NOMO-1 treated with dmso at 0.1 percent for 144 hours (cell line): ENCODE measurements around the gene CSNK2A2.
A peak's percentile ranks its signal among the peaks of the same experiment; 100 is the strongest.

Experiments
- DNase-seq: peaks from one replicate; lab custom pipeline; 2025; ENCODE audit not compliant: unreplicated experiment; lab: John Stamatoyannopoulos, UW

Gene CSNK2A2

GRCh38 chr16:58152246-58152868 is 45.5 kb downstream of the CSNK2A2 start:
- DNase-seq: no peak

DNA sequence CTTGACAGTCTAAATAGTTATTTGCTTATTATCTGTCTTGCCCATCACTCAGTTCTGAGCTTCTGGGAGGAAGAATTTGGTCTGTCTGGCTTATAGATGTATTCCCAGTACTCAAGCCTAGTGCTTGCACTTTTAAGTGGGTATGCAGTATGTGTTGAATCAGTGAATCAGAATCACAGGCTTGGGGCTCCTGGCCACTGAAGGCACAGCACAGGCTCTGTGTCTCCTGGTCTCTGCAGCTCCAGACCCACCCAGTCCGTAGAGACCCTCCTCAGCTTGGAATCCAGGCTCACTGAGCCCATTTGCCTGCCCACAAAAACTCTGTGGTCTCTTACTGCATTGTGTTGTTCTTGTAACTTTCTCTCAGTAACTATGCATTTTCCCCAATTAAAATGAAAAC is 49.4 kb downstream of the CSNK2A2 start:
- DNase-seq: no peak

DNA sequence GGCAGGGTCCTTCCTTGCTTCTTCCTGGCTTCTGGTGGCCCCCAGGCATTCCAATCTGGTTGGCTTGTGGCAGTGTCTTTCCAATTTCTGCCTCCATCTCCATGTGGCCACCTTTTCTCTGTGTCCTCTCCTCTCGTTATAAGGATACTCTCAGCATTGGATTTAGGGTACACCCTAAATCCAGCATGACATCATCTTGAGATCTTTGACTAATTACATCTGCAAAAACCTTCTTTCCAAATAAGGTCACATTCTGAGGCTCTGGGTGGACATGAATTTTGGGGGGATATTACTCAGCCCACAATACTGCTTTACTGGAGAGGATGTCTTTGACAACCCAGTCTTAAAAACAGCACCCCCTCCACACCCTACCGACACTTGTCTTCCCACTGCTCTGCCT is 49.8 kb downstream of the CSNK2A2 start:
- DNase-seq: no peak

DNA sequence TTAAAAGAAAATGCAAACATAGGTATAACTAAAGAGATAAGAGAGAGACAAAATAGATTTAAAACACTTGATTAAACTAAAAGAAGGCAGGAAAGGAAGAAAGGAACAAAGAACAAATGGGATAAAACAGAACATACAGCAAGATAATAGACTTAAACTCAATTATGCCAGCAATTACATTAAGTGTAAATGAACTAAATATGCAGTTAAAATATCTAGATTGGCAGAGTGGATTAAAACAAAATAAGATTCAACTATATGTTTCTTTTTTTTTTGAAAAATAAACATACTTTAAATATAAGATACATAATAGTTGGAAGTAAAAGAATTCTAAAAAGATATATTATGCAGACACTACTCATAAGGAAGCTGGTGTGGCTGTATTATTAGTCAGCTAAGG is 59.1 kb downstream of the CSNK2A2 start:
- no peak for DNase-seq

DNA sequence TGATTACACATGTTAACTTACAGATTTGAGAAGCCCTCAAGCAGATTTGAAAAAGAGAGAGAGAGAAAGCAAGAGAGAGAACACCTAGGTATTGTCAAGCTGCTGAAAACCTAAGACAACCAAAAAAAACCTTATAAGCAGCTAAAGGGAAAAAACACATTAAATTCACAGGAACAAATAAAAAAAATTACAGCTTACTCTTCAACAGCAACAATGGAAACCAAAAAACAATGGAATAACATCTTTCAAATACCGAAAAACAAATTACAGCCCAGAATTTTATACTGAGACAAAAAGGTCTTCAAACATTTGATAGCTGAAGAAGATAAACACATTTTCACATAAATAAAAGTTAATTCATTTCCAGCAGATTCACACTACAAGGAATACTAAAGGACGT is 60.3 kb downstream of the CSNK2A2 start:
- DNase-seq: no peak

- peak; percentile 99 for DNase-seq
Observed at GRCh38 chr16:58129097-58129936, 68.6 kb downstream of the CSNK2A2 start, which contains the start of gene CFAP20. TSS of gene CFAP20 (minus strand) at chr16:58129381. CDS start at chr16:58129115, 266 bp downstream.

GRCh38 chr16:58128711-58129096 is 69.2 kb downstream of the CSNK2A2 start:
- no peak for DNase-seq

- no peak for DNase-seq
Observed at GRCh38 chr16:58128181-58128631, 69.7 kb downstream of the CSNK2A2 start.

GRCh38 chr16:58127634-58128033 is 70.3 kb downstream of the CSNK2A2 start:
- no peak for DNase-seq

- DNase-seq: peak; percentile 4
Observed at GRCh38 chr16:58127033-58127556, 70.8 kb downstream of the CSNK2A2 start.

DNA sequence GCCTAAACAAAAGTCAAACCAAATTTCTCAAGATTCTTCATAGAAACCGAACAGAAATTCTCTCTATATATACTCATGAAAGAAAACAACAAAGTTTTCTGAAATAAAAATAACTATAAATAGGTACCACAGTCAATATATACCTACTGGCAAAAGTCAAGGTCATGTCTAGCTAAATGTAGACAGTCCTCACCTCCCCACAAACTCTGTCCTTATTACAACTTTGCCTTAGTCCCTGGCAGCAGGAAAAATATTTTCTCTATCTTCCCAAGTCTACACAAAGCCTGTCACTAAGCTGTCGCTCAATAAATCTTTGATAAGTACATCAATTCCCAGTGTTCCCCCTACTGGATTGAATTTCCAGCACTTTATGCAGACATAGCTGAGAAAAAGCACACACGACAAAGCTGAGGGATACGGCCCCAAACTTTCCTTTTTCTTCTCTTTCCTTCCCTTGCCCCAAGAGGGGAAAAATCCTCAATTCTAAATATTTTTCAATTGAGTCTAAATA is 71.4 kb downstream of the CSNK2A2 start:
- DNase-seq: no peak

DNA sequence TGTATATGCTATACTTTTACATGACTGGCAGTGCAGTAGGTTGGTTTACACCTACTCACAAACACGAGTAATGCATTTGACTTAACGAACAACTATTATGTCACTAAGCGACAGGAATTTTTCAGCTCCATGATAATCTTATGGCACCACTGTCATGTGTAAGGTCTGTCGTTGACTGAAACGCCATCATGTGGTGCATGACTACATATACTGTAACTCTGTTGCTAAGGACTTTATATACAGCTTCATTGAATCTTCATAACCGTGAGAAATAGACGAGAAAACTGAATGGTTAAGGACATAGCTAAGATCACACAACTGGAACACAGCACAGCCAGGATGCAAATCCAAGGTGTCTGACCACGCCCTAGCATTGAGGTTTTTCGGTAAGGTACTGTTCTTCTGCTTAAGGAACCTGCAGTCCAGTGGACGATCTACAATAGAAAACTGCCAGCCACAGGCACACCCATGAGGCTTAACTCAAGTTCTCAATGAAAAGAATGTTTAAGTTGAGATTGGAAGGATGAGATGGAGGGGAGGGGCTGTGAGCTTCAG is 72.0 kb downstream of the CSNK2A2 start:
- DNase-seq: no peak

GRCh38 chr16:58125041-58125440 is 72.9 kb downstream of the CSNK2A2 start:
- no peak for DNase-seq

- DNase-seq: no peak
Observed at GRCh38 chr16:58124601-58124915, 73.3 kb downstream of the CSNK2A2 start.

GRCh38 chr16:58123896-58124600 is 73.9 kb downstream of the CSNK2A2 start:
- no peak for DNase-seq

GRCh38 chr16:58121132-58121531 is 76.8 kb downstream of the CSNK2A2 start:
- no peak for DNase-seq

DNA sequence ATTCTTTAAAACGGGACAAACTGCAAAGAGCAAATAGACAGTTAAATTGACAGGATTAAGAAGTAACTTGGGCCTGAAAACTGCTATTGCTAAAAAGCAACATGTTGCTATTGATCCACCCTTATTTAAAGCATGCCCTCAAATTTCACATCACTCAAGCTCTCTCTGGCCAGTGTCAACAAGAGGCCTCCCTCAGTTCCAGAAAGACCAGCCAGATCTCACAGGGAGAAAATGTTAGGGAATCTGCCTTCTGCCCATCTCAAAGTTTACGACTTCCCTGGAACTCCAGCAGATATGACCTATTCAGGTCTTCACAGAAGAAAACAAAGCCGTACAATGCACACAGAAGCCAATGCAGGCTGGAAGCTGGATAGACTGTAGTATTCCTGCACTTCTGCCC is 77.7 kb downstream of the CSNK2A2 start:
- no peak for DNase-seq

- DNase-seq: no peak
Observed at GRCh38 chr16:58119509-58119845, 78.4 kb downstream of the CSNK2A2 start.

DNA sequence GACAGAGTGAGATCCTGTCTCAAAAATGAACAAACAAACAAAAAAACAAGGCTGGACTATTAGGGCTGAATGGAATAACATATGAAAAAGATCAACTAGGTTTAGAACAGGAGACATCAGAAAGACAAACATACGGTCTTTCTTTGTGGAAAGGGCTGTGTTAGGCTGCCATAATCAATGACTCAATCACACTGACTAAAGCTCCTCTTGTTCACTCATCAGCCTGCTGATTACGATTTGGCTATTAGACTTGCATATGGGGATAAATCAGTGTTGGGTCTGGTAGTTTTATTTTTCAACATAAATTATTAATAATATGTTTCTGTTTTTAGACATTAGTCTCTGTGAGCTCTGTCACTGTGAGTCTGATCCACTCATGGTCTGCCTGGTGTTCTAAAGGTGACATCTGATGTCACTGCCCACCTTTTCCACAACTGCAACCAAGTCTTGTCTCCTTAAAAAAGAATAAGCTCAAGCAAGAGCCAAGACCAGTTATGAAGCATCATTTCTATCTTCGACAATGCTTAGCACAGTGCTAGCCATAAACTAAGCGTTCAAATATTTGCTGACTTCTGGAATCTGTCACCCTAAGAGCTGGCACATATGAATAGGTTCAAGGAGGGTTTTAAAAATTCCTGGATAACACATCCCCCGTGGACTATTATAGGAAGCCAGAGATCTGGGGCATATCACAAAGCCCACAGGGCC is 79.0 kb downstream of the CSNK2A2 start:
- DNase-seq: no peak

DNA sequence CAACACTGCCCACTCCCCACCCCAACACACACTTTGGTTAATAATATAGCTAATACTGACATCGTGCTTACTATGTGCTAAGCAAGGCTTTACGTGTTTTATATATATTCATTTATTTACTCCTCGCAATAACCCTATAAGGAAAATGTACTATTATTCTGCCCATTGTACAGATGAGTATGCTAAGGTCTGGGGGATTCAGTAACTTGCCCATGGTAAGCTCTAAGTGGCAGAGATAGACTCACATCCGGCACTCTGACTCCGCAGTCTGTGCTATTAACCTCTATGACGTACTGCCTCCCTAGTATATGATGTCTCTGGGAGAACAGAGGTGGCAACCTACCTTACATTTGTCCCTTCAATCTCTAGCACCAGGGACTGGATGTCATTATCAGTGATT is 81.4 kb downstream of the CSNK2A2 start:
- DNase-seq: no peak

- DNase-seq: no peak
Observed at GRCh38 chr16:58116081-58116480, 81.8 kb downstream of the CSNK2A2 start.
